HG02571 (cell line): Measurements from ENCODE around the gene HPX.
A peak's percentile ranks its signal among the peaks of the same experiment; 100 is the strongest.

Experiments
- ATAC-seq: cut with Tn5 transposase; IDR thresholded peaks from one replicate; pipeline ENCODE4 v1.9.1; 2021; ENCODE audit warnings: mild to moderate bottlenecking, moderate library complexity; ENCODE audit not compliant: unreplicated experiment

The HPX gene

DNA sequence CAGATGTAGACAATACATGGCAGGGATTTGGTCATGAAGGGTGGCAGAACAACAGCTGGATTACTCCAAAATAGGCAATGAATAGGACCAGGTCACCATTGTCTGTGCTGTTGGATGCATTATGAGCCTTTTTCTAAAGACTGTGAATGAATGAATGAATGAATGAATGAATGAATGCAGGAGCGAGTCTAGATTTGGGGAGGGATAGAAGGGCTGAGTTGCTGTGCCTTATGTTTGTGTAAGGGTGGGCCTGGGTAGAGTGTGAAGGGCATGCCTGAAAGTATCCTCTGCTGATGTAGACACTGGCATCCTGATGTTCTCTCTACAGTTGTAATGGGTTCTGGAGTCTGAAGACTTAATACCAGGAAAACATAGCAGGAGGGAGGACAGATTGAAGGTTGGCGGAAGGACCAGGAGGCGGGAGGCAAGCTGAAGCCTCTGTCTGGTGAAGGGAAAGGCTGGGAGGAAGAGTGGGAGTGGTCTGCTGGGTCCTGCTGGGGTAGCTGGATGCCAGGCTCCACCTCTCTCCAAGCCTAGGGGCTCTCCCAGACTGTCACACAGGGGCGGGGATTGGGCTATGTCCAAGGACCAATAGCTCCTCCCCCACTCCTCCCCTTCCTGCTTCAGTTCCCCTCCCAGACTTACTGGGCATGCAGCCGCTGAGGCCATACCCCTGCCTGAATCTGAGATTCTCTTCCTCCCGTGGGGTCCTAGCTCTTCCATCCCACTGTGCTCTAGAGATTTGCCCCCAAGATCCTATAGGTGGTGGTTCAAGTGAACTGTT lies 28.1 kb upstream of the HPX start:
- ATAC-seq, result peak; percentile 38

DNA sequence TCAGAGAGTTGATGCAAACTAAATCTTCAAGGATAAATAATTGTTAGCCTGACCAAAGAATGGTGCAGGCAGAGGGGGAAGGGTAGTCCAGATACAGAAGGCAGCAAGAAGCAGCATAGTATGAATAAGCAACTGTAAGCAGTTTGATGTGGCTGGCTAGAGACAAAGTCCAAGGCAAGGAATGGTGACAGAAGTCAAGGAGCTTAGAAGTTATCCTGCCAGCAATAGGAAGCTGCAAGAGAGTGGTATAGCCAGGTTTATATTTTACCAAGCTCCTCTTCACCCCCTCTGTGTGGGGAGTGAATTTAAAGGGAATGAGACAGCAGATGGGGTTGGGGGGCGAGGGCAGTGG lies 18.3 kb upstream of the HPX start:
- no peak for ATAC-seq

DNA sequence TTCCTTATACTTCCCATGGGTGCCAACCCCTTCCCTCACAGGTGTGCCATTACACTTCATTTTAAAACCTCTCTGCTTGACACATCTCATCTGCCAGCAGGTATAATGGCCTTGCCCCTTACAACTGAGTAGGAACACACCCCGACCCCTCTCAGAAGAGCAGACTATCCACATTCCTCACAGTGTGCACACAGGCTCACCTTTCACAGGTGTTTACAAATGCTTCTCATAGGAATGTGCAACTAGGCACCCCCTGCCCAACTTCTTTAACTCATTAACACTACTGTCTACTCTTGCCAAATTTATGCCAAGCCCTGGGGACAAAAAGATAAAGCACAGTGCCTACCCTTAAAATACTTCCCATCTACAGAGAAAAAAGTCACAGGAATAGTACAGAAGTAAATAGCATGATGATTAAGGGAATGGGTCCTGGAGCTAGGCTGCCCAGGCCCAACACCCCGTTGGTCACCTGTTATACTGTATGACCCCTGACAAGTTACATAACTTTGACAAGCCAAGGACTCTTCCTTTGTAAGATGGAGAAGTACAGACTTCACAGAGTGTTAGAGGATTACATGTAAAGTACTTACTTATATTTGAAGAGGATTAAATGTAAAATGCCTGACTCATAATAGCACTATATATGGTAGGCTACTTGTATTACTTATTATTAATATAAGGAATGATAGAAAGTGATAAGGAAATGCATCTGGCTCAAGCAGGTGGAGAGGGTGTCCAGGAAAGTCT lies 17.7 kb upstream of the HPX start:
- no peak for ATAC-seq

DNA sequence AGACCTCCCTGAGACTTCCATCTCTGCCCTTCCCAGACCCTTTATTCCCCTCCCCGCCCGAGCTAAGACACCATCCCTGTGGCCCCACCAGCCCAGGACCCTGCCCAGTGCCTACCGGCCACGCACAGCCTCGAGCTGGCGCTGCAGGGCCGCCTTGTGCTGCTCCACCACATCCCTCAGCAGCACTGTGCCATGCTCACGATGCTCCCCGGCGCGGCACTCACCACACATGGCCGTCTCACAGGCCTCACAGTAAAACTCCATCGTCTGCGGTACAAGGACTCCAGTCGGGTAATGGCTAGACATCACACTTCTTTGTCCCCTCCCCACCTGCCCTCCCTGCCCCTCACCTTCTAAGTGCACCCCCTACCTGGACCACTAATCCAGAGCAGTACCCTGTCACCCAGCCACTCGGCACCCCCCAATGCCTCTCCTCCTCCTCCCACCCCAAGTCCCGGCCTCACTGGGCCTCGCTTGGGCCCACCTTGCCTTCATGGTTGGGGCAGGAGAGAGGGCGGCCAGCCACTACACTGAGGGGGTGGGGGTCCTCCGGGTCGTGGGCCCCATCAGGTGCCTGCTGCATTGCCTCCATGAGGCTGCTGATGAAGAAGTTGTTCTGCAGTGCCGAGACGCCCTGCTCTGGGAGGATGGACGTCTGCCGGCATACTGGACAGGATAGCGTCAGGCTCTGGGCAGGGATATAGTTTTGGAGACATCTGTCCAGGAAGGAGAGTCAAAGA lies 17.0 kb upstream of the HPX start:
- ATAC-seq, result no peak

DNA sequence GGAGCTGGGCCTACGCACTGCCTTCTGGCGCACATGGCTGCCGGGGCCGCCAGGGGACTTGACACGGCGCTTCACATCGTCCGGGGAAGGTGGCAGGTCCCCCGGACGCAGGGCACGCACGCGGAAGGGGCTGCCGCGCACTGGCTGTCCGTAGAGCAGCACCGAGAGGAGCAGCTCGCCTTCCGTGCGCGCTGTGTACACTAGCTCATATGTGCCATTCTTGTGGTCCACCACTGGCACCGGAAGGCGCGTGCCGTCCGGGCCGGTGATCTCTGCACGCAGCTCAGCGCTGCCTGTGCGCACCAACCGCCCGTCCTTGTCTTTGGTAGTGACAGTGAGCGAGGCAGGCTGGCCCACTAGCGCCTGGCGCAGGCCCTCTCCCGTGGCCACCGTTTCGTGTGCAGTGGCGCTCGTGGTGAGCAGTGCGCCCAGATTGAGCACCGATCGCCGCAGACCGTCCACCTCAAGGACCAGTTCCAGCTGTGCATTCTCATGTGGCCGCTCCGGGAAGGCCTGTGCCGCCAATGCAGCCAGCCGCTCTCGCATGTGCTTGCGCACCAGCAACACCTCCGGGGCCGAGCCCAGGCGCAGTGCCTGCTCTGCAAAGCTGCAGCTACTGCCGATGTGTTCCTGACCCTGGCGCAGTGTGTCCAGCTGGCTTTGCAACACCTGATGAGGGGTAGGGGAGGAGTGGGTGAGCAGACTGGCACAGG lies 15.7 kb upstream of the HPX start:
- no peak for ATAC-seq

DNA sequence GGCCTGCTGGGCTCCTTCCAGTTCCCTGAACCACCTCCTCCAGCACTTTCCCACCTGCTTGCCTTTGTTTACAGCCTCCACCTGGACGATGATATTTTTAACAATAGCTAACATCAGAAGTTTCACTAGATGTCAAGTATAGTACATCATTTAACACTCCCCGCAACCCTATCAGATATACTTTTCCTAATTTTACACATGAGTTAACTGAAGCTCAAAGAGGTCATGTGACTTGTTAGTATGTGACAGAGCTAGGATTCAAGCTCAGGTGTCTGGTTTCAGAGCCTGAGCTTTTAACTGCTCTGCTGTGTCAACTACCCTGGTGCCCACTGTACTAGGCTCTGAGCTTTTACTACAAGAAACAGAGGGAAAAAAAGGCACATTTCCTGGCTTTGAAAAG lies 14.3 kb upstream of the HPX start:
- ATAC-seq, result no peak

DNA sequence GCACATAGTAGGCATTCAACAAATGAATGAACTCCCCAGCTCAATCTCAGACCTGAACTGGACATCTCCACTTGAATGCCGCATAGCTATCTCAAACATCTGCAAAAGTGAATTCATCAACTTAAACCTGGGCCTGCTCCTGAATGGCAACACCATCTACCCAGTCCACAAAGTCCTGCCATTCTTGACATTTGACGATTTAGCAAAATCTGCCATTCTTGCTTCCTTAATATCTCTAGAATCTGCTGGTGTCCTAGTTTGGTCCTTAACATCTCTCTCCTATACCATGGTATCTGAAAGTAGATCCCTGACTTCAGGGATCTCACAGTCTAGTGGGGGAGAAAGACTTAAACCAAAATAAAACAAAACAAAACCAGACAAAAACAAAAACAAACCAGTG lies 12.4 kb upstream of the HPX start:
- ATAC-seq, result no peak

DNA sequence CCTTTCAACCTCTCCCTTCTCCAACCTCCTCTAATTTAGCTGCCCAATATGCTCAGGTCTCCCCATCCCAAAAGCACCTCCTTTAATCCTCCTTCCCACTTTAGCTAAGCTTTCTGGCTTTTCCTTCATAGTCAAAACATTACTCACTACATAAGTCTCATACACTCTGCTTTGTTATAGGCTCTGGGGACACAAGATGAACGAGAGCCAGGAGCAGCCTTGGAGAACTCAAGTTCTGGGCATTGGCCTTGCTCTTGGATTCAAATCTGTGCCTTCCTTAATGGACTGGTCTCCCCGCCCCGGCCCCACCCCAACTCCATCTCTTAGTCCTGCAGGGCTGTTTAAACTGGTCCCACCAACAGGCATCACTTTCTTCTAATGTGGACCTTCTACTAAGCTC lies 11.4 kb upstream of the HPX start:
- no peak for ATAC-seq

DNA sequence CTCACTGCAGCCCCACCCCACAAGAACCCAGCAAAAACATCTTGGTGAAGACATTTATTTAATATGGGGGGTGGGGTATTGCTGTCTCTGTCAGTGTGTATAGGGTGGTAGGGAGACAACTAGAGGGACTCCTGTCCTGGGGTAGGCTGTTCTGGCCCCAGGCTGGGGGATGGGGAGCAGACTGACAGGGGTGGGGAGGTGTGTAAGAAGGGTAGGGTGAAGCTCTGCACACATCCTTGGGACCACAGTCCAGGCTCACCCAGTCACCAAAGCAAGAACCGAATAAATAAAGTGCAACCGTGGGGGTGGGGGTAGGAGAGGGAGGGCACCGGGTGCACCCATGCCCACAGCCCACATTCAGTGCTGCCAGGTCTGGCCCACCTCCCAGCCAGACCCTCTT lies 7.8 kb upstream of the HPX start:
- ATAC-seq, result no peak

DNA sequence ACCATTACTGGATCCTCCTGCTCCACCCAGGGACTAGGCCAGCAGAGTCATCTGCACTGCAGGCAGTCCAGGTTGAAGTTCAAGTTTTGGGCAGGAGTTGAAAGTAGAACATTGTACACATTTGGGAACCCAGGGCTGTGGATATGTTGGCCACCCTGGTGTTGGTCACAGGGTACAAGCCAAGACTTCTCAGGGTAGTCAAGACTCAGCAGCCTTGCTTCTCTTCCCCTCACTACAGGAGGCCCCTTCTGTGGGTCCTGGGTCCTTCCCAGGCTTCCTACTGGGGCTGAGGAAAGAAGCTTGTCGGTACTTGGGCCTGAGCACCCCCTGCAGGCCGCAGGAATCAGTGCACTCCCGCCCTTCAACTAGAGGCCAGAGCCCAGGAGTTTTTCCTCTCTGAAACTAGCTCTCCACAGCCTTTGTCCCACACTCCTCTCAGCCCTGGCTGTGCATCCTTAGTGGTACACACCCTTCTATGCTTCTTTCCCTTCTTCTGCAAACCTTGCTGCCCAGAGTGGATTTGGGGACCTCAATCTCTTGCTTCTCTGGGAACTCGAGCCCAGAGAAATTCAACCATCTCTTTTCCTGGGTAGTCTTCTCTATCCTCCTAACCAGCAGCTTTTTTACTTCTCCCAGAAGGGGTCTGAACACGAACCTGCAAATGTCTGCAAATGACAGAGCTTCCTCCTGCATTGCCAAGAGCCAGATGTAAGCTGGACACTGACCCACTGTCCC lies 2.6 kb upstream of the HPX start:
- peak; percentile 75 for ATAC-seq

DNA sequence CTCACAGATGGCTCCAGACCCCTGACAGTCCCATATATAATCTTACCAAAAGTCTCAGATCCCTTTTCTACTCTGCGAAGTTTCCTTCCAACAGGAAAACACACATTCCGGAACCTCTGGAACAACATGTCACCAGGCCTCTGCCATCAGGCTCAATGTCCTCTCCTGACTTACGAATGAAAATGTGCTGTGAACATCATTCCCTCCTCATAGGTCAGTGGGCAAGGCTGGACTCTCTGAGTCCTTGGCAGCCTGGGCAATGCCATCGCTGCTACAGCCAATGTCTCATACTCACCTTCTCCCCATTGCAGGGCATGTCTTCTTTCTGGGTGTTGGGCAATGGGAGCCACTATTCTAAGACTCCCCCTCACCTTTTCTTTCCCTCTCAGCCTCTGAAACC lies 1.7 kb upstream of the HPX start:
- no peak for ATAC-seq

DNA sequence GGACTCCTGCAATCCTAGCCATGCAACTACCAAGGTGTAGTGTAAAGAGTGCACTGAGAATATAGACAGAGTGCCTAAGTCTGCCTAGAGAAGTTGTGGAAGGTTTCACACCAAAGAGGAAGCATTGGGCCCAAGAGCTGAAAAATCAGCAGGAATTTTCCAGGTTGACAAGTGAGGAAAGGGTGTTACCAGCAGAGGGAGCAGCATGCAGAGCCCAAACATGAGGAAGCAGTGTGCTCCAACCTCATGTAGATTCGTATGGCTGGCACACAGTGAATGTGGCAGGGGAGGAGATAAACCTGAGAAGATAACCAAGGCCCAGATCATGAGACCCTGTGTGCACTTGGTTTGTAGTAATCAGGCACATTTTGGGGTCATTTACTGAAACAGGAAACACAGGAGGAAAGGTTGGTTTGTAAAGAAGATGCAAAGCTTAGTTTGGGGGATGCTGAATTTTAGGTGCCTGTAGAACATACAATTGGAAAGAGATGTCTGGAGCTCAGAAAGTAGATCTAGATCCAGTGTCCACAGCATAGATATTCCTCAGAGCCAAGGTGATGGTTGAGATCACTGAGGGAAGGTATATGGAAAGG lies 1.7 kb downstream of the HPX start:
- no peak for ATAC-seq

DNA sequence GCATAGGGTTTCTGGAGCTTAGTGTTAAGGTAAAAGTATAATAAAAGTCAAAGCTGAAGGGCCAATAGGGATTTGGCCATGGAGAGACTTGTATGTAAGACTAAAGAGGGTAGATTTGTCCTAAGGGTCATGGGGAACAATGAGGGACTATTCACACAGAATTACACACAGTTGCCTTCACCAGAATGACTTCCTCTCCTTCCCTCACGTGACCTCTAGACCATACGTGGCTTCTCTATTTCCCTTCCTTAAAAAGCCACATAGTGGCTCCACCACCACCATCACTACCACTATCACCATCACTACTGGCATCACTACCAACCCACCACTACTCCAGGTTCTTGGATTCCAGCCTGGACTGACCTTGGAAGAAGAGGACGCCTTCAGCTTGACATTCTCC lies 2.8 kb downstream of the HPX start:
- ATAC-seq, result no peak

DNA sequence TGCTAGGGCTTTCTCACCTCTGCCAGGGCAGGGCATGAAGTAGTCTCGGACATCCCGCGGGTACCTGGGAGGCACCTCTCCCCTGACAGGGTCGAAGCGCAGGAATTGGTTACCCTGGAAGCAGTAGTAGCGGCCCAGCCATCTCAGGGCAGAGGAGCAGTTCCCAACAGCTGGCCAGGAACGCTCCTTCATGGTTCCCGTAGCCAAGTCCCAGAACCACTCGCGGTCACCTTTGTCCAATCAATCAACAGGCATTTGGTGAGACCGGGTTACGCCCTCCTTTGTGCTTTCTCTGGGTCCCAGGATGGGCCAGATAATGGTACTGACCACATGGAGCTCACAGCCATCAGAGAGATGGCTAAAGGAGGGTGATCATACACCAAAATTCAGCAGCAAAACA lies 3.4 kb downstream of the HPX start:
- ATAC-seq, result no peak

DNA sequence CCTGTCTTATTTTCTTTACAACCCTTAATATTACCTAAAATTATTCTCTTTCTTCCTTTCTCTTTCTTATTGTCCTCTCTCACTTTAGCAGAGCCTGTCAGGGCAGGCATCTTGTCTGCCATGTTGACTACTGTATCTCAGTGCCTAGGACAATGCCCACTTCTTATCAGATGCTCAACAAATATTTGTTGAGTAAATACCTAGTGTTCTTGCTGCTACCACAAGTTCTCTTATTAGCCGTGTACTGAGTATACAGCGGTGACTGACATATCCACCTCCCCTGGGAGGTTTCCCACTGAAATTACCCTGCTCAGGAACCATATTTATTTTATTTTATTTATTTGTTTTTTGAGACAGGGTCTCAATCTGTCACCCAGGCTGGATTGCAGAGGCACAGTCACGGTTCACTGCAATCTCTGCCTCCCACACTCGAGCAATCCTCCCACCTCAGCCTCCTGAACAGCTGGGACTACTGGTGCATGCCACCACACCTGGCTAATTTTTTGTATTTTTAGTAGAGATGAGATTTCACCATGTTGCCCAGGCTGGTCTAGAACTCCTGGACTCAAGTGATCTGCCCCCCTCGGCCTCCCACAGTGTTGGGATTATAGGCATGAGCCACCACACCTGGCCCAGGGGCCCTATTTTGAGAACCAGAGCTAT lies 6.7 kb downstream of the HPX start:
- no peak for ATAC-seq

DNA sequence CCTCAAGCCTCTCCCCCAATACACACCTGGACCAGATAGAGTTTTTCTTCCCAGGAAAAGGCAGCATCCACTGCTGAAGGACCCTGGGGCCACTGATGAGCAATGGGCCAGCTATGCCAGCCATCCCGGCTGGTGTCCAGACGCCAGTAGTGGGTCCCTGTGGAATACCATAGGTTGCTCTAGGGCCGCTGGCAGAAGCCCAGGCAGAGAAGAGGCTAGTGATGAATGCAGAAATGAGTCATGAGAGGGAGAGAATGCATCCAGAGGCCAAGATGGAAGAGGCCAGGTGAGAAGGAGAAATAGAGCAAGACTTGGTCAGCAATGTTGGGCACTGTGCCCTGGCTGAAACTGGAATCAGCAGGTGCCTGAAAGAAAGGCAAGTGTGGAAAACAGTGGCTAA lies 8.9 kb downstream of the HPX start:
- no peak for ATAC-seq

DNA sequence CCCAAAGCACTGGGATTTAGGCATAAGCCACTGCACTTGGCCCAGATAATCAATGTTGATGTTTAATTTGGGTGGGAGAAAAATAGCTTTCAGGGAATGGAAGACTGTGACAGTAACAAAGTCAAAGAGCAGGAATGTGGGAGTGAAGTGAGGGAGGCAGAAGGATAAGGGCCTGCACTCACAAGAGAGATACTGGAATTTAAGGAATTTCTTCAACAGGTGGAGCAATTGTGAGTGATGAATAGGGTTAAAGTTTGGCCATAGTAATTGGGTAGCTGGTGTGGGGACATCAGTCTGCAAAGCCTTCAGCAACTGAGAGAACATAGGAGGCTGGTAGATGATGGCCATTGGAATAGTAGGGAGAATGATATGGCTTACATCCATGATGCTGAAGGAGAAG lies 13.3 kb downstream of the HPX start:
- ATAC-seq, result no peak

DNA sequence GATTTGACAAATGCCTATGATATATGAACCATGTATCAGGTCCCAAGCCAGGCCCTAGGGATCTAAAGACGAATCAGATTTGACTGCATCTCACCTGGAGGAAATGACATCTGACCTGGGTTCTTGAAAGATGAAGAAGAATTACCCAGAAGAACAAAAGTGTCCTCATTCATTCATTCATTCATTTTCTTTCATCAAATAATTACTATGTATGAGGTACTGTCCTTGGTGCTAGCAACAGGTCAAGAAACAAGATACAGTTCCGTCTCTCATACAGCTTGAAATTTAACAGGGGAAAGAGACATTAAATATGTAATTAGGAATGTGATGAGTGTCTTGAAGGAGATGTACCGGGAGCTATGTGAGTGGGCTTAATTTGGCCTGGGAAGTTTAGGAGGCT lies 20.1 kb downstream of the HPX start:
- ATAC-seq, result no peak

DNA sequence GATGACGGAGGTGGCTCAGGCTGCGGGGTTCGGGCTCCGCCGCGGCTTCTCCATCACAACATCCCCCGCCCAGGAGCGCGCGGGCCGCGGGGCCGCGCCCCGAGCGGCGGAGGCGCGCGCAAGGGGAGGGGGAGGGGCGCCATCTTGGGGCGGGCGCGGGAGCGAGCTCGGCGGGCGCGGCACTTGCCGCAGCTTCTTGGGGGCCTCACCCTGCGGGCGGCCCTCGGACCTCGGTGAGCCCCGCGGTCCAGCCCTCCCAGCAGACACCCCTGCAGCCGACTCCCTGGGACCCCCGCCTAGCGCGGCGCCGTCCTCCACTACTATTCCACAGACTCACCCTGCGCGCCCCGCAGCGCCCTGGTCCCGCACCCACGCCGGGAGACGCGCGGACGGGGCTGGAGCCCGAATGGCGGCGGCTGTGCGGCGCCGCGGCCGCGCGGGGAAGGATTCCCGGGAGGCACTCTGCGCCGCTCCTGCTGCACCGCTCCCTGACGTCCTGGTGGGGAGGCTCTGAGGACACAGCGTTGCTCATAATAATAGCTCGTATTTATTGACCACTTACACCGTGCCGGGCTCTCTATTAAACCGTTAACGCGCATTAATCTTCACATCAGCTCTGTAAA lies 21.7 kb downstream of the HPX start, which contains the start of gene APBB1:
Gene APBB1, minus strand, starts transcription at position 86 of the 623 bp plus-strand sequence. CDS start 7,747 bp downstream, outside the sequence.
- peak; percentile 39 for ATAC-seq
